HCT116 (cell line): ENCODE data around the gene HSPA12A.

Experiments used
- EZH2 ChIP-seq: fragments of 200-600 bp; sonication (generic); IDR thresholded peaks from 2 replicates; pipeline ENCODE4 v1.6.1; 2017; ENCODE audit warnings: antibody characterized with exemption, mixed run types
- TF ChIP-seq, protein P1 (sequence below): IDR thresholded peaks from 2 replicates; pipeline ENCODE4 v1.6.1; 2012

DNA sequence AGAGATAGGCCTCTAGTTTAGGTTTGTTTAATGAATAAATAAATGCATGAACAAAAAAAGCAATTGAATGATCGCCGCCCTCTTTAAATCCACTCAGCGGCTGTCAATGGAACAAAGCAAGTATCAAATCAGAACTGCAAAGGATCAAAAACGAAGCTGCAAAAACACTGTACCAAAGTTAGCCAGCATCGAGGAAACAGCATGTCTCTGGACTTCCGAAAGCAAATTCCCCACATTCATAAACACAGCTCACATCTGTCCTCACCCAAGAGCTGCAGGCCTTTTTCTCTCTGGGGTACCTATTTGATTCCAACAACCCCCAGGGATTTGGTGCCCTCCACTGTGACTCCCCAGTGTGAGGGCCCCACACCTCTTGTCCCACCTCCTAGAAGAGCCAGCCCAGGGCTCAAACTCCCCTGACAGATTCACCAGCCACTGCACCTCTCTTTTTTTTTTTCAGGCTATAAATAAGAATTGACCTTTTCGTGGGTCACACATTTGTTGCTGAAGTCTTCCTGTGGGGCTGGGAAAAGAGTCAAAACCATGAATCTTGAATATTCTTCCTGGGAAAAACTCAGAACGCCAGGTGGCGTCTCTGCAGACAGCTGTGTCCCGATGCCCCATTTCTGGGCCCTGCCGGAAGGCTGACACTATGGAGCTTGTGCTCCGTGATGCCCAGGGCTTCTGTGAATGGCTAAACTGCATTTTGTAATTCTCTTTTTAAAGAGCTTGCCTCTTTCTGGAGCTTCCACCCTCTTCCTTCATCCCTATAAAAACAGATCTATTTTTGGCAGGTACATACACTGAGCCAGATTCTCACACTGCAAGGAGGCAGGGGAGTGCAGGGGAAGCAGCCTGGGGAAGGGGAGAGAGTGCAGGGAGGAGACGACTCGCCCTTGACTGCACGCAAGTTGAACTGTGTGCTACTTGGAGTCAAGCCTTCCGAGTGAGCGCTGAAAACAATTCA is 51.7 kb downstream of the HSPA12A start:
- TF ChIP-seq, protein P1, sequence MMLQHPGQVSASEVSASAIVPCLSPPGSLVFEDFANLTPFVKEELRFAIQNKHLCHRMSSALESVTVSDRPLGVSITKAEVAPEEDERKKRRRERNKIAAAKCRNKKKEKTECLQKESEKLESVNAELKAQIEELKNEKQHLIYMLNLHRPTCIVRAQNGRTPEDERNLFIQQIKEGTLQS = no peak
- no peak for TF ChIP-seq EZH2
